NOMO-1 treated with DMSO at 0.1 percent for 48 hours (cell line): ENCODE data around the gene BRIP1.

Experiments used
- DNase-seq: peaks from one replicate; lab custom pipeline; 2025; ENCODE audit not compliant: unreplicated experiment; lab: John Stamatoyannopoulos, UW

Gene BRIP1

DNA sequence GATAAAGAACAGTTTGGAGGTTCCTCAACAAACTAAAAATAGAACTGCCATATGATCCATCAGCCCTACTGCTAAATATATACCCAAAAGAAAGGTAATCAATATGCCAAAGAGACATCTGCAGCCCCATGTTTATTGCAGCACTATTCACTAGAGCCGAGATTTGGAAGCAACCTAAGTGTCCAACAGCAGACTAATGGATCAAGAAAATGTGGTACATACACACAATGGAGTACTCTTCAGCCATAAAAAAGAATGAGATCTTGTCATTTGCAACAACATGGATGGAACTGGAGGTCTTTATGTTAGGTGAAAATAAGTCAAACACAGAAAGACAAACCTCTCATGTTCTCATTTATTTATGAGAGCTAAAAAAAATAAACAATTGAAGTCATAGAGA lies 223.5 kb downstream of the BRIP1 start:
- no peak for DNase-seq

DNA sequence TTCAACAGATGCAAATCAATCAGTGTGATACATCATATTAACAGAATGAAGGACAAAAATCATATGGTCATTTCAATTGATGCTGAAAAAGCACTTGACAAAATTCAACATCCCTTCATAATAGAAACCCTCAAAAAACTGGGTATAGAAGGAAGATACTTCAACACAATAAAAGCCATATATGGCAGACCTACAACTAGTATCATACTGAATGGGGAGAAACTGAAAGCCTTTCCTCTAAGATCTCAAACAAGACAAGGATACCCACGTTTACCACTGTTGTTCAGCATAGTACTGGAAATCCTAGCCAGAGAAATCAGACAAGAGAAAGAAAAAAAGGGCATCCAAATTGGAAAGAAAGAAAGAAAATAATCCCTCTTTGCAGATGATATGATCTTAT lies 225.2 kb downstream of the BRIP1 start:
- DNase-seq = no peak

DNA sequence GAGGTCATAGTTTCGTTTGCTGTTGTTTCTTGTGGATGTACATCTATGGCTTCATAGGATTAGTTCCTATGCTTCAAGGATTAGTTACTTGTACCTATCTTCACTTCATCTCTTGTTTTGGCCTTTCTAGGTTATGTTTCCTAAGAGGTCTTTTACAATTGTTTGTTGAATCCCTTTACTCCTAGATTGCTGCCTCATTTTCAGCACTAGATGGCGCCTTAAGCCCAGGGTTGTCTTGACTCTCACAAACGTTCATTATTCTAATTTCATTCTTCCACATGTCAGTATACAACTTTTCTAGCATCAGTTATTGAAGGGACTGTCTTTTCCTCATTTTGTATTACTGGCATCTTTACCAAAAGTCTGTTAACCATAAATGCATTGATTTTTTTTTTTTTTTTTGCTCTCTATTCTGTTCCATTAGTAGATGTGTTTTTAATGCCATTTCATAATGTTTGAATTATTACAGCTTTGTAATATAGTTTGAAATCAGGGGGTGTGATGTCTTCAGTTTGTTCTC lies 227.4 kb downstream of the BRIP1 start:
- DNase-seq = peak; percentile 27

DNA sequence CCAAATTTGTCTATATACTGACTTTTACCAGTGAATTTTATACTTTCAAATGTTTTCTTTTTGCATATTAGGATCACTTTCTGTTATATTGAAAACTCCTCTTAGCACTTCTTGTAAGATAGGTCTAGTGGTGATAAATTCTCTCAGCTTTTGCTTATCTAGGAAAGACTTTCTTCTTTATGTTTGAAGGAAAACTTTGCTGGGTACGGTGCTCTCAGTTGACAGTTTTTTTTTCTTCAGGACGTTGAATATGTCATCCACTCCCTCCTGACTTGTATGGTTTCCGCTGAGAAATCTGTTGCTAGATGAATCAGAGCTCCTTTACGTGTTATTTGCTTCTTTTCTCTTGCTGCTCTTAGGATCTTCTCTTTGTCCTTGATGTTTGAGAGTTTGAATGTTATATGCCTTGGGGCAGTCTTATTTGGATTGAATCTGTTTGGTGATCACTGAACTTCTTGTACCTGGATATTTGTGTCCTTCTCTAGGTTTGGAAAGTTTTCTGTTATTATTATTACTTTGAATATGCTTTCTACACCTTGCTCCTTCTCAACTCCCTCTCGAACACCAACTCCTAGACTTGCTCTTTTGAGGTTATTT lies 228.3 kb downstream of the BRIP1 start:
- DNase-seq = no peak

DNA sequence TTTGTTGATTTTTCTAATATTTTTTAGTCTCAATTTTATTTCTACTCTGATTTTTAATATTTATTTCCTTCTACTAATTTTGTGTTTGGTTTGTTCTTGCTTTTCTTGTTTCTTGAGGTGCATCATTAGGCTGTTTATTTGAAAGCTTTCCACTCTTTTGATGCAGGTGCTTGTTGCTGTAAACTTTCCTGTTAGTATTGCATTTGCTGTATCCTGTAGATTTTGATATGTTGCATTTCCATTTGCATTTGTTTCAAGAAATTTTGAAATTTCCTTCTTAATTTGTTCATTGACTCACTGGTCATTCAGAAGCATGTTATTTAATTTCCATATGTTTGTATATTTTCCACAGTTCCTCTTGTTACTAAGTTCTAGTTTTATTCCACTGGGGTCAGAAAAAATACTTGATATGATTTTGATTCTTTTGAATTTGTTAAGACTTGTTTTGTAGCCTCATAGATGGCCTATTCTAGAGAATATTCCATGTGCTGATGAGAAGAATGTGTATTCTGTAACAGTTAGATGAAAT lies 229.3 kb downstream of the BRIP1 start:
- no peak for DNase-seq

DNA sequence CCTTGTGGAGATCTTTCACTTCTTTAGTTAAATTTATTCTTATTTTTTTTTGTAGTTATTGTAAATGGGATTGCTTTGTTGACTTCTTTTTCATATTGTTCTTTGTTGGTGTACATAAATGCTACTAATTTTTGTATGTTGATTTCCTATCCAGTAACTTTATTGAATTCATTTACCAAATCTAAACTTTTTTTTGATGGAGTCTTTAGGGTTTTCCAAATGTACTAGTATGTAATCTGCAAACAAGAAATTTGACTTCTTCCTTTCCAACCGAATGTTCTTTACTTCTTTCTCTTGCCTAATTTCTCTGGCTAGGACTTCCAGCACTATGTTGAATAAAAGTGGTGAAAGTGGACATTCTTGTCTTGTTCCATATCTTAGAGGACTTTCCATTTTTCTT lies 230.5 kb downstream of the BRIP1 start:
- no peak for DNase-seq

DNA sequence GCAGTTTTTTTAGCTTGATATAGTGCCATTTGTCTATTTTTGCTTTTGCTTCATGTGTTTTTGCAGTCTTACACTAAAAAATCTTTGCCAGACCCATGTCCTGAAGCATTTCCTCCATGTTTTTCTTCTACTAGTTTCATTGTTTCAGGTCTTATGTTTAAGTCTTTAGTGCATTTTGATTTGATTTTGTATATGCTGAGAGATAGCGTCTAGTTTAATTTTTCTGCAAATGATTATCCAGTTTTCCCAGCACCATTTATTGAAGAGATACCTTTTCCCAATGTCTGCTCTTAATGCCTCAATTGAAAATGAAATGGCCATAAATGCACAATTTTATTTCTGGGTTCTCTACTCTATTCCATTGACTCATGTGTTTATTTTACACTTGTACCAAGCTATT lies 231.5 kb downstream of the BRIP1 start:
- no peak for DNase-seq
